GM12891 (cell line): Measurements from ENCODE around the gene DISP3.

Experiments
- DNase-seq: peaks from one replicate; pipeline ENCODE4 v3.0.0; 2011; ENCODE audit warnings: low spot score; ENCODE audit not compliant: insufficient read length
- FAIRE-seq: peaks from 2 replicates; lab custom pipeline; 2011; peaks lifted over from hg19 to GRCh38; lab: Jason Lieb, UNC
- PAX5 ChIP-seq: IDR thresholded peaks from 2 replicates; pipeline ENCODE4 v1.6.1; 2011; ENCODE audit warnings: low read length, moderate library complexity, mild to moderate bottlenecking; ENCODE audit not compliant: insufficient read depth, severe bottlenecking
- POLR2A ChIP-seq: IDR thresholded peaks from 2 replicates; pipeline ENCODE4 v1.6.1; 2011; ENCODE audit warnings: low read depth, low read length, control low read depth
- POLR2AphosphoS5 ChIP-seq: IDR thresholded peaks from 2 replicates; pipeline ENCODE4 v1.6.1; 2011; ENCODE audit warnings: low read depth, low read length, control low read depth
- POU2F2 ChIP-seq: IDR thresholded peaks from 2 replicates; pipeline ENCODE4 v1.6.1; 2011; ENCODE audit warnings: low read depth, mild to moderate bottlenecking, control low read depth, low read length, moderate library complexity
- SPI1 ChIP-seq: IDR thresholded peaks from 2 replicates; pipeline ENCODE4 v1.6.1; 2011; ENCODE audit warnings: low read depth, low read length, control low read depth
- TAF1 ChIP-seq: IDR thresholded peaks from 2 replicates; pipeline ENCODE4 v1.6.1; 2011; ENCODE audit warnings: low read depth, low read length, control low read depth

DISP3 gene

DNA sequence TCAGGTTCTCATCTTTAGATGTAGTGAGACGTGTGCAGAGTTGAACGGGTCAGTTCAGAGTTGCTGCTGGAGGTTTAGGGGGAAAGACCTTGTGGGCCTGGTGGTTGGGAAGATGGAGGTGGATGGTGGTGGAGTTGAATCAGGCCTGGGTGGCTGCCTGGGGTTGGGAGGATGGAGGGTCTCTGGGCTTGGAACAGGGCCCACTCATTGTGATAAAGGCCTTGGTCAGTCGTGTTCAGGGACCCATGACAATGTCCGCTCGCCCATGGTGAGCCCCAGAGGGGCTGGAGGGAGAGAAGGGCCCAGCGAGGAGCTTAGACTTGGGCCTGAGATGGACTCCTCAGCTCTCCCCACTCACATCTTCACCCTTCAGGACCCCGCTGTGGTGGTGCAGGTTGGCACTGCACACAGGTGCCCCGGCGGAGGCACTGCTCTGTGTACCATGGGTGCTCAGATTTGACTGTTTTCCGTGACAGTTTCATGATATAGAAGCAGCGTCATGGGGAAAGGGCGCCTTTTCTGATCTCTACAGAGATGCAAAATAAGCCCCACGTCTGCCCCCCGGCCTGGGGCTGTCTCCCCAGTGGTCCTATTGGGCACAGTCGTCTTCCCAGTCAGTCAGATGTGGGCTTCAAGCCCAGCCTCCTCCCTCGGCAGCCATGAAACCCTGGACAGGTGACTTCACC, 39.2 kb downstream of the DISP3 start:
- no peak for FAIRE-seq
- TF ChIP-seq SPI1, result no peak
- no peak for TF ChIP-seq POU2F2
- TF ChIP-seq TAF1, result no peak
- no peak for TF ChIP-seq PAX5
- TF ChIP-seq POLR2A, result no peak
- TF ChIP-seq POLR2AphosphoS5, result no peak
- no peak for DNase-seq

DNA sequence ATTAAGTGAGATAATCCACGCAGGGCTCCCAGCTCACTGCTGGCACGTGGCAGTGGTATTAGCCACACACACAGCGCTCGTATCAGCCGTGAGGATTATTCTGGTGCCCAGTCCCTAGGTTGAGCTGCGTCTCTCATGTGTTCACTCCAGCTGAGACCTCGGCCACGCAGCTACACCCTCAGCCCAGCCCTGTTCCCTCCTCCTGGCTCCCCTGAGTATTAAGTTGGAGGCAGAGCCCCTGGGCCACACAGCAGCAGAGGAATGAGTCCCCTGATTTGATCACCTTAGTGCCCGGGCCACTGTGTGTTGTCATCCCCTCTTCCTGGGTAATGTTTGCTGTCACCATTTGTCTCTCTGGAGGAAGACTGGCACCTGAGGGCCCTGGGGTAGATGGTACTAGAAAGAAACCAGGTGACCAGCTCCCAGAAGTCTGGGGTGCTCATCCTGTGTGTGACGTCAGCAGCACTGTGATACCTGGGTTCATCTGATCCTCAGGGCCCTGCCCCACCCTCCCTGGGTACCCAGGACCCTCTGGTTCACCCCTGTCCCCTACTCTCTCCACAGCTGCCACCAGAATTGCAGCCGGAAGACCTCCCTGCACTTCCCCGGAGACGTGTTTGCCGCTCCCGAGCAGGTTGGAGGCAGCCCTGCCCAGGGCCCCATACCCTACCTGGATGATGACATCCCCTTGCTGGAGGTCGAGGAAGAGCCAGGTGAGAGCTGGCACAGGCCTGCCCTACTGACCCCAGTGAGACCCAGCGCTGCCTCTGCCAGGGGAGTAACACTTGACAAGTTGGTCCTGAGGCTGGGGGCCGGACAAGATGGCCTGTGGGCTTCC, 40.1 kb downstream of the DISP3 start:
- no peak for FAIRE-seq
- DNase-seq, result no peak
- TF ChIP-seq PAX5 (no peak), POU2F2 (no peak), TAF1 (no peak), POLR2A (no peak), SPI1 (no peak), POLR2AphosphoS5 (no peak)

DNA sequence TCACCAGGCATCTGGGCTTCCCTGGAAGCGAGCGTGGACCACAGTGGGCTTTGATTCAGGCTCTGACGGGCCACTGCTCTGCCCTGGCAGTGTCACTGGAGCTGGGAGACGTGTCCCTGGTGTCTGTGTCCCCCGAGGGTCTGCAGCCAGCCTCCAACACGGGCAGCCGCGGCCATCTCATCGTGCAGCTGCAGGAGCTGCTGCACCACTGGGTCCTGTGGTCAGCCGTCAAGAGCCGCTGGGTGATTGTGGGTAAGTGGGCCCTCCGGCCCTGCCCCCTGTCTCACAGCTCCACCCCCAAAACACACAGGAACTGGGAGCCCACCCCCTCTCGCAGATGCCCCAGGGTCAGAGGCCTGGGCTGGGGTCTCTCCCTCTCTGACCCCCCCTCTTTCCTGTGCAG, 40.7 kb downstream of the DISP3 start:
- FAIRE-seq, result no peak
- TF ChIP-seq SPI1, result no peak
- no peak for TF ChIP-seq POLR2A
- TF ChIP-seq POU2F2, result no peak
- TF ChIP-seq TAF1, result no peak
- TF ChIP-seq POLR2AphosphoS5, result no peak
- TF ChIP-seq PAX5, result no peak
- no peak for DNase-seq

DNA sequence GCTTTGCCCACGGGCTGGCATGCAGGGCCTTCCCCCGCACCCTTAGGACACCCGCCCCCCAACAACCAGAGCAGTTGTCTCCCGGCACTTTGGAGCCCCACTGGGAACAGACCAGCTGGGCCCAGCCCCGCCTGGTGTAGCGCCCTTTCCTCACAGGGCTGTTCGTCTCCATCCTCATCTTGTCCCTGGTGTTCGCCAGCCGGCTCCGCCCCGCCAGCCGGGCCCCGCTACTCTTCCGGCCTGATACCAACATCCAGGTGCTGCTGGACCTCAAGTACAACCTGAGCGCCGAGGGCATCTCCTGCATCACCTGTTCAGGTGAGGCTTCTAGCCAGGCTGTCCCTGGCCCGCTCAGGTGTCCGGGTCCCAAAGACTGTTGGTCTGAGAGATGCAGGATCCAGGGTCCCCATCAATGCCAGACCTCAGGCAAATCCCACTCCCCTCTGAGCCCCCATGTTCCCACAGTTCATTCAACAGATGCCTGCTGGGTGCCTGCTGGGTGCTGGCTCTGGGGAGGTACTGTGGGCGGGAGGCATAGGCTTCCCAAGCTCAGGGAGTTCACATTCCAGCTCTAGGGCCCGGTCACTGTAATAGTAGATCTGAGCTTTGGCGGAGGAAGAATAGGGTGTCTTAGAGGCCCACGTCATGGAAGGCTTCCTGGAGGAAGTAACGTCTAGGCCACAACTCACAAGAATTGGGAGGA, 41.7 kb downstream of the DISP3 start:
- DNase-seq (no peak), FAIRE-seq (no peak)
- TF ChIP-seq TAF1 (no peak), POLR2AphosphoS5 (no peak), SPI1 (no peak), POU2F2 (no peak), PAX5 (no peak), POLR2A (no peak)

DNA sequence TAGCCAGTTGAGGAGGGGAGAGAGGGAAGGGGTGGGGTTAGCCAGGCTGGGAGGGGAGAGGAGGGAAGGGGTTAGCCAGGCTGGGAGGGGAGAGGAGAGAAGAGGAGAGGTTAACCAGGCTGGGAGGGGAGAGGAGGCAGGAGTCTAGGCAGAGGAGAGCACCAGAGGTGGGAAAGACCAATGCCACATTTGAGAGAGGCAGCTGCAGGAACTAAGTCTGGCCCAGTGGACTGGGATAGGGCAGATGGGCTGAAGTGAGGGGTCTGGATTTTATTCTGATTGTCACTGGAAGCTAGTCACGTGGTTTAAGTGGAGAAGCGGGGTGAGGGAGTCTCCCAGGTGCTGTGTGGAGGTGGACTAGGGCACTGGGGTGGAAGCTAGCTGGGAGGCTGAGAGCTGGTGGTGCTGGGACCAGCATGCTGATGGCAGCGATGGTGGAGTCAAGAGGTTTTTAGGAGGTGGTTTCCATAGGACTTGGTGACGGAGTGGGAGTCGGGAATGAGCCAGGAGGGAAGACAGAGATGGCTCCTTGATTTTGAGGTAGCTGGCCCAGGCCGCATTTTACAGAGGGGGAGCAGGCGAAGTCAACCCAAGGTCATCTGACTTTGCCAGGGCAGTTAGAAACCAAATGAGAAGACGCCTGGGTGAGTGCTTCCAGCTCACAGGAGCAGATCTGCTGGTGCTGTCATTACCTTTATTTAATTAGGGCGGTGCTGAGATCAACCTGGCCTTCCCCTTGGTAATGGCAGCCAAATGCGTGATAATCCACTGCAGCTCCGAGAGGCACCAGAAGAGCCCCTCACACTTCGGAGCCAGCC, 42.8 kb downstream of the DISP3 start:
- DNase-seq (no peak), FAIRE-seq (no peak)
- no peak for TF ChIP-seq PAX5
- TF ChIP-seq POLR2A, result no peak
- TF ChIP-seq POLR2AphosphoS5, result no peak
- no peak for TF ChIP-seq POU2F2
- TF ChIP-seq SPI1, result no peak
- TF ChIP-seq TAF1, result no peak

DNA sequence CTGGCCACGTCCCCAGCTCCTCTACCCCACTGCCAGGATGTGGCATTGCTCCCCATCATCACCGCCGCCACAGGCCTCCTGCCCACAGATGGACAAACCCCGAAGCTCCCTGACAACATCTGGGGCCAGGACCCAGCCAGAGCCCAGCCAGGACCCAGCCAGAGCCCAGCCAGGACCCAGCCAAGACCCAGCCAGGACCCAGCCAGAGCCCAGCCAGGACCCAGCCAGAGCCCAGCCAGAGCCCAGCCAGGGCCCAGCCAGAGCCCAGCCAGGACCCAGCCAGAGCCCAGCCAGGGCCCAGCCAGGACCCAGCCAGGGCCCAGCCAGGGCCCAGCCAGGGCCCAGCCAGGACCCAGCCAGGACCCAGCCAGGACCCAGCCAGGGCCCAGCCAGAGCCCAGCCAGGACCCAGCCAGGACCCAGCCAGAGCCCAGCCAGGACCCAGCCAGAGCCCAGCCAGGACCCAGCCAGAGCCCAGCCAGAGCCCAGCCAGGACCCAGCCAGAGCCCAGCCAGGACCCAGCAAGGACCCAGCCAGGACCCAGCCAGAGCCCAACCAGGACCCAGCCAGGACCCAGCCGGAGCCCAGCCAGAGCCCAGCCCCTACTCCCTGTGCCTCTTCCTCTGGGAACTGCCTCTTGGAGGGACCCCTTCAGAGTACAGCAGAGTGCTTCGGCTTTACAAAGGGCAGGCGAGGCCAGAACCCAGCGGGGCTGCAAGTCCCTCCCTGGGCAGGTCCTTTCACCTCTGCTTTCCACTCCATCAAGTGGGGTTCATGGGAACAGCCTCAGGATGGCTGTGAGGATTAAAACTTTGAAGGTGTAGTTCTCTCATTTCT, 43.7 kb downstream of the DISP3 start:
- DNase-seq (no peak), FAIRE-seq (no peak)
- TF ChIP-seq SPI1 (no peak), POLR2AphosphoS5 (no peak), PAX5 (no peak), TAF1 (no peak), POU2F2 (no peak), POLR2A (no peak)

DNA sequence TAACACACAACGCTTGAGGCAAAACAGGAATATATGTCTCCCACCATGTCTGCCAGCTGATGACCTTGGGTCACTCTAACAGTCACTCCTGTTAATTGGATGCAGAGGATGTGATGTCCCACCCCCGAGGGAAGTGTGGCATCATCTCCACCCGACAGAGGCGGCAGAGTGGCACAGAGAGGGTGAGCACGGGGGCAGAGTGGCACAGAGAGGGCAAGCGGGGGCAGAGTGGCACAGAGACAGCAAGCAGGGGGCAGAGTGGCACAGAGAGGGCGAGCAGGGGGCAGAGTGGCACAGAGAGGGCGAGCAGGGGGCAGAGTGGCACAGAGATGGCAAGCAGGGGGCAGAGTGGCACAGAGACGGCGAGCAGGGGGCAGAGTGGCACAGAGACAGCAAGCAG, 44.3 kb downstream of the DISP3 start:
- no peak for FAIRE-seq
- no peak for TF ChIP-seq SPI1
- TF ChIP-seq POLR2A, result no peak
- TF ChIP-seq TAF1, result no peak
- no peak for TF ChIP-seq PAX5
- no peak for TF ChIP-seq POLR2AphosphoS5
- TF ChIP-seq POU2F2, result no peak

DNA sequence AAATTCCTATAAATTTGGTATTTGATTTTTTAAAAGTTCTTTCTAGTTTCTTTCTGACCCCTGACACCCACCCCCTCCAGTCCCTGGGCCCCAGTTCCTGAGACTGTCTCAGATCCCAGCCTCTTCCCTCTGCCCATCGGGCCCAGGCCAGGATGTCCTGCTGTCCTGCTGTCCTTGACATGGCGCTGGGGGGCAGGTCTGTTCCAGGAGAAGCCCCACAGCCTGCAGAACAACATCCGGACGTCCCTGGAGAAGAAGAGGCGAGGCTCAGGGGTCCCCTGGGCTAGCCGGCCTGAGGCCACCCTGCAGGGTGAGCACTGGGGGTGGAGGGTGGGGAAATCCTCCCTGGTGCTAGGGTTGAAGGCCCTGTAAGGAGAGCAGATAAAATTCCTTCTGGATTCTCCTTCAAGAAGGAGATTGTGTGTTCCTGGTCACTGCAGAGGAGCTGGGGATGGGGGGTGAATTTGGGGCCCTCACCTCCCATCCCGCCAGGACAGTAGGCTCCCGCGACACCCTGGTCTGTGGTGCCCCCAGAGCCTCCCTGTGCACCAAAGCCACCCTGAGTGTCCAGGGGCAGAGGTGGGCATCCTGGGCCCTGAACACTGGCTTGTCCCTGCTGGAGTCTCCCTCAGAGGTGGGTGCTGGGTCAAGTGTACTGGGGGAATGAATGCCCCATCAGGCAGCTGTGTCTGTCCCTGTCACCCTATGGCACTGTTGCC, 45.0 kb downstream of the DISP3 start:
- FAIRE-seq, result no peak
- TF ChIP-seq TAF1 (no peak), SPI1 (no peak), PAX5 (no peak)
- no peak for DNase-seq

More for the DNA sequence above, 44.3 kb downstream of the DISP3 start:
- no peak for DNase-seq
